Parathyroid adenoma (tissue), 2 donors: ENCODE data around the gene CLSTN2.

Source experiments
- H2AFZ ChIP-seq: fragments of 300-600 bp; sonication (generic); one replicate; pipeline ENCODE4 v1.7.0; 2017; ENCODE audit warnings: antibody characterized with exemption, mild to moderate bottlenecking
- H3K27ac ChIP-seq: fragments of 300-600 bp; sonication (generic); one replicate; pipeline ENCODE4 v1.7.0; 2017
- H3K27me3 ChIP-seq: fragments of 300-600 bp; sonication (generic); one replicate; pipeline ENCODE4 v1.7.0; 2017; ENCODE audit warnings: low read length; ENCODE audit not compliant: control insufficient read depth, insufficient read depth
- H3K36me3 ChIP-seq: fragments of 300-600 bp; sonication (generic); one replicate; pipeline ENCODE4 v1.7.0; 2017; ENCODE audit warnings: low read length; ENCODE audit not compliant: control insufficient read depth, insufficient read depth
- H3K4me1 ChIP-seq: fragments of 300-600 bp; sonication (generic); one replicate; pipeline ENCODE4 v1.7.0; 2017; ENCODE audit warnings: control low read depth
- H3K4me2 ChIP-seq: fragments of 300-600 bp; sonication (generic); one replicate; pipeline ENCODE4 v1.7.0; 2017; ENCODE audit warnings: low read length
- H3K4me3 ChIP-seq: fragments of 300-600 bp; sonication (generic); one replicate; pipeline ENCODE4 v1.7.0; 2017; ENCODE audit warnings: low read depth, low read length
- H3K79me2 ChIP-seq: fragments of 300-600 bp; sonication (generic); one replicate; pipeline ENCODE4 v1.7.0; 2017; ENCODE audit warnings: control low read depth
- H3K9ac ChIP-seq: fragments of 300-600 bp; sonication (generic); one replicate; pipeline ENCODE4 v1.7.0; 2017; ENCODE audit warnings: mild to moderate bottlenecking
- H3K9me3 ChIP-seq: fragments of 300-600 bp; sonication (generic); one replicate; pipeline ENCODE4 v1.7.0; 2017; ENCODE audit warnings: low read length; ENCODE audit not compliant: control insufficient read depth
- TF ChIP-seq, protein P1 (sequence below): fragments of 300-600 bp; sonication (generic); IDR thresholded peaks from one replicate; pipeline ENCODE4 v1.7.0; 2017; ENCODE audit warnings: antibody characterized with exemption, mild to moderate bottlenecking
- donor health status: primary hyperparathyroidism.

Gene CLSTN2

GRCh38 chr3:140103986-140104645 is 169.1 kb downstream of the CLSTN2 start:
- no peak overlapping the region for H3K4me2 ChIP-seq
- no peaks in the 10 kb centered on the region for H3K9me3 ChIP-seq
- H3K4me1 ChIP-seq: no peaks in the 10 kb centered on the region
- TF ChIP-seq, protein P1, sequence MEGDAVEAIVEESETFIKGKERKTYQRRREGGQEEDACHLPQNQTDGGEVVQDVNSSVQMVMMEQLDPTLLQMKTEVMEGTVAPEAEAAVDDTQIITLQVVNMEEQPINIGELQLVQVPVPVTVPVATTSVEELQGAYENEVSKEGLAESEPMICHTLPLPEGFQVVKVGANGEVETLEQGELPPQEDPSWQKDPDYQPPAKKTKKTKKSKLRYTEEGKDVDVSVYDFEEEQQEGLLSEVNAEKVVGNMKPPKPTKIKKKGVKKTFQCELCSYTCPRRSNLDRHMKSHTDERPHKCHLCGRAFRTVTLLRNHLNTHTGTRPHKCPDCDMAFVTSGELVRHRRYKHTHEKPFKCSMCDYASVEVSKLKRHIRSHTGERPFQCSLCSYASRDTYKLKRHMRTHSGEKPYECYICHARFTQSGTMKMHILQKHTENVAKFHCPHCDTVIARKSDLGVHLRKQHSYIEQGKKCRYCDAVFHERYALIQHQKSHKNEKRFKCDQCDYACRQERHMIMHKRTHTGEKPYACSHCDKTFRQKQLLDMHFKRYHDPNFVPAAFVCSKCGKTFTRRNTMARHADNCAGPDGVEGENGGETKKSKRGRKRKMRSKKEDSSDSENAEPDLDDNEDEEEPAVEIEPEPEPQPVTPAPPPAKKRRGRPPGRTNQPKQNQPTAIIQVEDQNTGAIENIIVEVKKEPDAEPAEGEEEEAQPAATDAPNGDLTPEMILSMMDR: no peak
- no peaks in the 10 kb centered on the region for H3K36me3 ChIP-seq
- H2AFZ ChIP-seq: no peak overlapping the region
- no peak overlapping the region for H3K4me3 ChIP-seq
- H3K27me3 ChIP-seq: no peaks in the 10 kb centered on the region
- H3K79me2 ChIP-seq: no peaks in the 10 kb centered on the region
- no peak overlapping the region for H3K9ac ChIP-seq
- H3K27ac ChIP-seq: no peak overlapping the region

- no peak overlapping the region for H3K27ac ChIP-seq
- no peak overlapping the region for H3K4me3 ChIP-seq
- H2AFZ ChIP-seq: no peak overlapping the region
- no peaks in the 10 kb centered on the region for H3K79me2 ChIP-seq
- no peak overlapping the region for H3K9ac ChIP-seq
- no peaks in the 10 kb centered on the region for H3K27me3 ChIP-seq
- no peaks in the 10 kb centered on the region for H3K4me1 ChIP-seq
- TF ChIP-seq, protein P1: no peak
- no peaks in the 10 kb centered on the region for H3K9me3 ChIP-seq
- no peak overlapping the region for H3K4me2 ChIP-seq
- no peaks in the 10 kb centered on the region for H3K36me3 ChIP-seq
These were observed 179.2 kb downstream of the CLSTN2 start for GRCh38 chr3:140113996-140114788.

GRCh38 chr3:140114789-140115080 is 179.8 kb downstream of the CLSTN2 start:
- H2AFZ ChIP-seq: no peak overlapping the region
- no peak overlapping the region for H3K9ac ChIP-seq
- TF ChIP-seq, protein P1: no peak
- H3K4me1 ChIP-seq: no peaks in the 10 kb centered on the region
- no peak overlapping the region for H3K4me2 ChIP-seq
- H3K9me3 ChIP-seq: no peaks in the 10 kb centered on the region
- H3K36me3 ChIP-seq: no peaks in the 10 kb centered on the region
- H3K27ac ChIP-seq: no peak overlapping the region
- no peaks in the 10 kb centered on the region for H3K27me3 ChIP-seq
- H3K4me3 ChIP-seq: no peak overlapping the region
- H3K79me2 ChIP-seq: no peaks in the 10 kb centered on the region

GRCh38 chr3:140117096-140117526 is 182.1 kb downstream of the CLSTN2 start:
- Histone ChIP-seq H2AFZ (no peak overlapping the region), H3K9me3 (no peaks in the 10 kb centered on the region), H3K36me3 (no peaks in the 10 kb centered on the region), H3K4me2 (no peak overlapping the region), H3K79me2 (no peaks in the 10 kb centered on the region), H3K27me3 (no peaks in the 10 kb centered on the region), H3K4me1 (no peaks in the 10 kb centered on the region), H3K9ac (no peak overlapping the region), H3K27ac (no peak overlapping the region), H3K4me3 (no peak overlapping the region)
- TF ChIP-seq, protein P1: no peak
